ENCODE results near the gene VAT1L.

Gene VAT1L

DNA sequence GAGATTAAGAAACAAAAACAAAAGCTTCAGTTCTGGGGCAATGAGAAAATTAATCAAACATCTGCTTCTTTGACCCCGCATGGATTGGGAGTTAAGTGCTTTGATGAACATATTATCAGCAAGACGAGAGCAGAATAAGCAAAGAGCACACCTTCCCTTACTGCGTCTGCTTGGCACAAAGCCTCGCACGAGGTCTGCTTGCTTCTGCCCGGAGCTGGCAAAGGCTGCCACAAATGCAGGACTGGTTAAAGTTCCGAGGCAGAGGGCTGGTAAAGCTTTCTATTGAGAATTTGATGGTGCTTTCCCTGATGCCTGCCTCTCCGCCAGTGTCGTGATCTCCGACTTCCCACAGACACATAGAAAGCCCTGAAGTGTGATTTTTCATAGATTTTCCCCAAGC lies 17.0 kb downstream of the VAT1L start:
- TF ChIP-seq, protein P1, sequence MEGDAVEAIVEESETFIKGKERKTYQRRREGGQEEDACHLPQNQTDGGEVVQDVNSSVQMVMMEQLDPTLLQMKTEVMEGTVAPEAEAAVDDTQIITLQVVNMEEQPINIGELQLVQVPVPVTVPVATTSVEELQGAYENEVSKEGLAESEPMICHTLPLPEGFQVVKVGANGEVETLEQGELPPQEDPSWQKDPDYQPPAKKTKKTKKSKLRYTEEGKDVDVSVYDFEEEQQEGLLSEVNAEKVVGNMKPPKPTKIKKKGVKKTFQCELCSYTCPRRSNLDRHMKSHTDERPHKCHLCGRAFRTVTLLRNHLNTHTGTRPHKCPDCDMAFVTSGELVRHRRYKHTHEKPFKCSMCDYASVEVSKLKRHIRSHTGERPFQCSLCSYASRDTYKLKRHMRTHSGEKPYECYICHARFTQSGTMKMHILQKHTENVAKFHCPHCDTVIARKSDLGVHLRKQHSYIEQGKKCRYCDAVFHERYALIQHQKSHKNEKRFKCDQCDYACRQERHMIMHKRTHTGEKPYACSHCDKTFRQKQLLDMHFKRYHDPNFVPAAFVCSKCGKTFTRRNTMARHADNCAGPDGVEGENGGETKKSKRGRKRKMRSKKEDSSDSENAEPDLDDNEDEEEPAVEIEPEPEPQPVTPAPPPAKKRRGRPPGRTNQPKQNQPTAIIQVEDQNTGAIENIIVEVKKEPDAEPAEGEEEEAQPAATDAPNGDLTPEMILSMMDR (IDR thresholded peaks at IDR 0.05; ENCODE audit: low read depth, low read length, missing control alignments), result no peak
- no peak for DNase-seq (ENCODE audit: low read depth)
- no peak overlapping the region for H3K4me3 ChIP-seq (ENCODE audit: low read depth, low read length)

DNA sequence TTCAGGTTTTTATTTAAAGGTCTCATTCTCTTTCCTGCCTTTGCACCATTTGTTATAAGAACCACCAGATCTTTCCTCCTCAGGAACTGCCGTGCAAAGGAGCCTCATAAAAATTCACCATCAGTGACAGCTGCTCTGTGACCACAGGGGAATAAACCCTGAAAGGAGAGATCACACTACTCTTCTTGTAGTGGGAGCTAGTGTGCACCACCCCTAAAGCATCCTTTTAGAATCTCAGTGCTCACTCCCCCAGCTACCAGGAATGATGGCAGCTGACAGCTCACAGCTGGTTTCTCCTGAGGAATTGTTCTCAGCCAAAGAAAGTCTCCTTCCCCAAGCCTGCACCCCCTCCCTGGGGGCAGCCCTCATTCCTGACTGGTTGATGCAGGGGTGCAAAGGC lies 18.7 kb downstream of the VAT1L start:
- no peak for DNase-seq (ENCODE audit: low read depth)
- TF ChIP-seq, protein P1 (IDR thresholded peaks at IDR 0.05; ENCODE audit: low read depth, low read length, missing control alignments), result no peak
- H3K4me3 ChIP-seq (ENCODE audit: low read depth, low read length), result no peak overlapping the region

DNA sequence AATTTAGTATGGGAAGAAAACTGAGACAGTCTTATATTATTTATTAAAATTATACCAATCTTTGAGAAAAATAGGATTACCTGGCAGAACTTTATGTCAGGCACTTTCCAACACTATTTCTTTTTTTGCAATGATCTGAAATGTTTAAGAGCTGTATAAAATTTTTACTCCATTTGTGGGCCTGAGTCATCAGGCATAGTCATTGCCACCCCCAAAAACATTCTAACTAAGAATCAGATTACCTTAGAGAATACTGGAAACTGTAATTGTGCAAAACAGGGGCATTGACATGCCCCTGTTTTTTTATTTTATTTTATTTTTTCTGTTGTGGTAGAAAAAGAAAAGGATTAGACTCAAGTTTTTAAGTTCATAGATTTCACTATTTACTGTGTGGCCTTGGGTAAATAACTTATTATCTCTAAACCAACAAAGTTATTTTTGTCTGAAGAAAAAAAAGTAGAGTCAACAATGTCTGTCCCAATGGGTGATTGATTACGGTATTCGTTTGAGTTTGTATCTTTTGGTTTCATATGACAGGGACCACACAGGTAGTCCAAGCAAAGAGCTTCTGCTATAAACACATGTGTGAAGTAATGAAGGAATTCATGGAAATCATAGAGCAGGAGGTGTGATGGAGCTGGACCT lies 24.6 kb downstream of the VAT1L start:
- TF ChIP-seq, protein P1 (IDR thresholded peaks at IDR 0.05; ENCODE audit: low read depth, low read length, missing control alignments), result no peak
- H3K4me3 ChIP-seq (ENCODE audit: low read depth, low read length), result no peak overlapping the region
- DNase-seq (ENCODE audit: low read depth), result no peak

DNA sequence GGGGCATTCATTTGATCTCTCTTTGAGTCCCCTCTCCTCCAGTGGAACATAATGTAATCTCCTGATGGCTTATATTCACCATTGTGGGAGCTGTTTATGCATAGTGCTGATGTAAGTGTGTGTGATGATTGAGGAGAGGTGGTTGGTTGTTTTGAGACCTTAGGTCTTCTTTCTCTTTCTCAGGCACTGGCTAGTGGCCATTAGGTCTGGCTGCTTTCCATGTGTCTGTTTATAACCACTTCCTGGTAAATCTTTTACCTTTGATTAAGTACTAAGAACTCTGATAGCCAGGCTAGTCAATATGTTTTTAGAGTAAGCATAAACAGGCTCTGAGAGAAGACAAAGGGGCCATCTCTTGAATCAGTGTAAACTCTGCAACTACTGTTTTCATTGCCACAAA lies 27.9 kb downstream of the VAT1L start:
- DNase-seq (ENCODE audit: low read depth), result no peak
- TF ChIP-seq, protein P1 (IDR thresholded peaks at IDR 0.05; ENCODE audit: low read depth, low read length, missing control alignments), result no peak
- H3K4me3 ChIP-seq (ENCODE audit: low read depth, low read length), result no peak overlapping the region

DNA sequence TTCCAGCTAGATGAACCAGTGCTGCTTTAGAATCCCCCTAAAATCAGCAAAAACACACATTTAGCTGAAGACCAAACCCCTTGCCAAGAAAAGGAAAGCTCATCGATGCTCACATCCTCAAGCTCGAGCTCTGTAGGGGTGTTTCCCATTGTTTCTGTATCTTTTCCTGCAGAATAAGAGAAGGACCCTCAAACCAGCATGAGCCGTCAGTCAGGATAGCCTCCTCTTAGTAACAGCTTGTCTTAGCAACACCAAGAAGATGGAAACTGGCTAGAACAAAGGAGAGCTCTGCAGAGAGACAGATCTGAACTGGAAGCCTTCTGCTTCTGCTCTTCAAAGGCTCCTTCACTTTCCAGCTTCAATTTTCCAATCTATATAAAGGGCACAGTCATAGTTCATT lies 32.0 kb downstream of the VAT1L start:
- TF ChIP-seq, protein P1 (IDR thresholded peaks at IDR 0.05; ENCODE audit: low read depth, low read length, missing control alignments), result no peak
- no peak for DNase-seq (ENCODE audit: low read depth)
- no peak overlapping the region for H3K4me3 ChIP-seq (ENCODE audit: low read depth, low read length)

DNA sequence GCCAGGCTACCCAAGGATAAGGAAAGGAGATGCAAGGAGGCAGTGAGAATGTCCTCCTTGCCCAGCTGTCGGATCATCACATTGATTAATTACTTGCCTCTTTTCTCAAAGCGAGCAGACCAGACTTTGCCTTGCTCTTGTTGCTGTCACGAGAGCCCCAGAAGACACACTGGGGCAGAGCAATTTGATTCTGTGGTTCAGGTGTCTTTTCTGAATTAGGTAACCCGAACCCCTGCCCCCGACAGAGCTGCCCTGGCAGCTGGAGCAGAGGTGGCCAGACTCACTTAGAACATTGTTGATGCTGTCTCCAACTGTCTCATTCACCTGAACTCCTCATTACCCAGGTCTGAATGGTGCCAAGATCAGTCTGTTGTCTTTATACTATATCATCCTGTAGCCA lies 34.3 kb downstream of the VAT1L start:
- TF ChIP-seq, protein P1 (IDR thresholded peaks at IDR 0.05; ENCODE audit: low read depth, low read length, missing control alignments), result no peak
- no peak for DNase-seq (ENCODE audit: low read depth)
- no peak overlapping the region for H3K4me3 ChIP-seq (ENCODE audit: low read depth, low read length)

DNA sequence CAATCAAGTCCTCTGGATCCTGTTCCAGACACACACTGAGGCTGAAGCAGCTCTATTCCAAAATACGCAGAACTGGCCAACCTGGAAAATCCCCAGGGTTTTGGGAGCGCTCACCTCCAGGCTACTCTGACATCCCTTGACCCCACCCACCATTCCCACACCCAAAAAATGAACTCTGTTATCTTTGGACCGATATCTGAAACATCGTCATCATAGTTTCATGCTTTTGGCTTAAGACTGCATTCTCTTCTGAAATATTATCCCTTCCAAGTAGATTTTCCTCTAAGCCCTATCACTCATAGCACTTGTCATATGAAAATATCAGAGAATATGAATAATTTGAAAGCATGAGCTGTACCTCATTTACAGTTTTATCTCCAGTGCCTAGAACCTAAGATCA lies 34.7 kb downstream of the VAT1L start:
- no peak for DNase-seq (ENCODE audit: low read depth)
- TF ChIP-seq, protein P1 (IDR thresholded peaks at IDR 0.05; ENCODE audit: low read depth, low read length, missing control alignments), result no peak
- no peak overlapping the region for H3K4me3 ChIP-seq (ENCODE audit: low read depth, low read length)

Data from GM12864 (cell line).